22Rv1 (cell line): ENCODE measurements around the gene NFIA.

ENCODE experiments used
- CTCF ChIP-seq: fragments of 450-650 bp; IDR thresholded peaks from 2 replicates; pipeline ENCODE4 v1.5.1; 2017; ENCODE audit warnings: mild to moderate bottlenecking
- ZFX ChIP-seq: fragments of 450-650 bp; IDR thresholded peaks from 2 replicates; pipeline ENCODE4 v1.6.1; 2017; ENCODE audit warnings: antibody characterized with exemption, borderline replicate concordance

- TF ChIP-seq CTCF (no peak), ZFX (no peak)
Measured at GRCh38 chr1:61135291-61135690, 52.9 kb downstream of the NFIA start.
